Common myeloid progenitor, CD34-positive (primary cell): ENCODE measurements around the gene DOCK2.
"Not testable (repeated sequence)": the region's sequence is repeated elsewhere in the genome, so short reads cannot be mapped to it uniquely, and the experiment has no call there.

Experiments used
- CTCF ChIA-PET: fragments of 350-600 bp; sonication (Branson Sonifier 250); formaldehyde crosslinking; loops from one replicate; lab custom pipeline; 2021; ENCODE audit warnings: antibody characterized with exemption; lab: Charles Lee
- POLR2A ChIA-PET: fragments of 350-600 bp; sonication (Branson Sonifier 250); formaldehyde crosslinking; loops from one replicate; lab custom pipeline; 2021; ENCODE audit warnings: antibody characterized with exemption; lab: Charles Lee
- DNase-seq, 3 donors: peaks; one replicate each; pipeline versions ENCODE4 v3.0.0 to v3.0.0-alpha.2; 2013
- H3K27ac ChIP-seq, 2 experiments: 1 replicate in 1 of 2; 2 replicates in 1 of 2; pipeline ENCODE4 v1.7.0; 2013; ENCODE audit warnings: inconsistent platforms in 2 of 2, low read length in 2 of 2, mild to moderate bottlenecking in 2 of 2, low read depth in 1 of 2, moderate library complexity in 1 of 2; ENCODE audit not compliant: severe bottlenecking in 2 of 2, insufficient read depth in 1 of 2, poor library complexity in 1 of 2
- H3K27me3 ChIP-seq, 5 experiments: replicated peaks in 2 of 5; 1 replicate in 3 of 5; 2 replicates in 2 of 5; pipeline versions ENCODE4 v1.6.1 to v1.7.0; 2013; ENCODE audit warnings: low read length in 4 of 5, mild to moderate bottlenecking in 2 of 5, moderate library complexity in 2 of 5, inconsistent platforms in 1 of 5; ENCODE audit not compliant: insufficient read depth in 5 of 5, control insufficient read depth in 4 of 5
- H3K36me3 ChIP-seq, 4 experiments: 1 replicate in 2 of 4; 2 replicates in 2 of 4; pipeline versions ENCODE4 v1.6.1 to v1.7.0; 2013; ENCODE audit warnings: low read length in 3 of 4, control low read depth in 1 of 4, mild to moderate bottlenecking in 1 of 4; ENCODE audit not compliant: control insufficient read depth in 4 of 4, insufficient read depth in 4 of 4
- H3K4me1 ChIP-seq, 4 experiments: 1 replicate in 3 of 4; 2 replicates in 1 of 4; pipeline versions ENCODE4 v1.6.1 to v1.7.1; 2013; ENCODE audit warnings: low read length in 3 of 4, mild to moderate bottlenecking in 3 of 4, control low read depth in 1 of 4, inconsistent platforms in 1 of 4, moderate library complexity in 1 of 4; ENCODE audit not compliant: control insufficient read depth in 4 of 4, insufficient read depth in 4 of 4; ENCODE audit errors: control extremely low read depth in 1 of 4
- H3K4me3 ChIP-seq, 7 experiments: 1 replicate in 4 of 7; 2 replicates in 3 of 7; pipeline versions ENCODE4 v1.5.1 to v1.7.0; 2013; ENCODE audit warnings: mild to moderate bottlenecking in 7 of 7, low read length in 6 of 7, moderate library complexity in 6 of 7, inconsistent platforms in 2 of 7, low read depth in 2 of 7, control low read depth in 1 of 7; ENCODE audit not compliant: insufficient read depth in 4 of 7, control insufficient read depth in 1 of 7; ENCODE audit errors: extremely low read depth in 1 of 7
- H3K9me3 ChIP-seq, 5 experiments: 1 replicate in 4 of 5; 2 replicates in 1 of 5; pipeline versions ENCODE4 v1.6.1 to v1.7.1; 2013; ENCODE audit warnings: low read length in 4 of 5, mild to moderate bottlenecking in 2 of 5, inconsistent platforms in 1 of 5, low read depth in 1 of 5, moderate library complexity in 1 of 5; ENCODE audit not compliant: control insufficient read depth in 4 of 5, insufficient read depth in 2 of 5; ENCODE audit errors: control extremely low read depth in 1 of 5
- WGBS: methylation state at CpG from one replicate; pipeline ENCODE4 v1.1.5; 2013; ENCODE audit not compliant: insufficient coverage; 5-methylcytosine and 5-hydroxymethylcytosine counted together

Gene DOCK2

GRCh38 chr5:169717288-169717687, 80.2 kb downstream of the DOCK2 start:
- Histone ChIP-seq H3K36me3 (peaks cover 36 to 96% (median 80%) of the 10 kb centered on the region in 4 experiments), H3K9me3 (peaks cover 0 to 8% (median 3%) of the 10 kb centered on the region in 5 experiments), H3K4me1 (peaks cover 0 to 4% (median 0%) of the 10 kb centered on the region in 4 experiments), H3K27ac (no peak overlapping the region), H3K27me3 (no peaks in the 10 kb centered on the region), H3K4me3 (no peak overlapping the region)
- peak in 1 of 3 donors; percentile 4 for DNase-seq
- ChIA-PET POLR2A (no interaction called here), CTCF (interaction anchor here (1.8 to 2.1 kb wide), 2 partner anchors 15 to 30 kb away, joined by 4 to 7 read pairs; no protein-coding TSS in a partner anchor)
- 100% methylated on average over 3 of the region's 3 CpGs for WGBS

GRCh38 chr5:169719360-169720314, 82.6 kb downstream of the DOCK2 start:
- Histone ChIP-seq H3K4me1 (peaks cover 0 to 4% (median 0%) of the 10 kb centered on the region in 4 experiments), H3K27ac (no peak overlapping the region), H3K9me3 (peaks cover 0 to 8% (median 3%) of the 10 kb centered on the region in 5 experiments), H3K27me3 (no peaks in the 10 kb centered on the region), H3K4me3 (no peak overlapping the region), H3K36me3 (peaks cover 27 to 96% (median 76%) of the 10 kb centered on the region in 4 experiments)
- DNase-seq = no peak
- ChIA-PET CTCF (interaction anchor here (1.3 to 1.4 kb wide), 3 partner anchors 11 to 261 kb away, joined by 3 to 6 read pairs (median 3); partner anchors contain the start of gene INSYN2B), POLR2A (no interaction called here)
- WGBS = 93% methylated on average over 3 of the region's 7 CpGs

- CTCF ChIA-PET = interaction anchor here (0.9 to 1.0 kb wide), 2 partner anchors 25 to 40 kb away, joined by 3 to 4 read pairs; no protein-coding TSS in a partner anchor
- POLR2A ChIA-PET = no interaction called here
- H3K9me3 ChIP-seq = peaks cover 0 to 8% (median 3%) of the 10 kb centered on the region in 5 experiments
- H3K4me3 ChIP-seq = no peak overlapping the region
- peaks cover 20 to 86% (median 68%) of the 10 kb centered on the region in 4 experiments for H3K36me3 ChIP-seq
- H3K27ac ChIP-seq = no peak overlapping the region
- no peaks in the 10 kb centered on the region for H3K27me3 ChIP-seq
- peak in 2 of 3 donors; percentile 7 to 8 for DNase-seq
- WGBS = 100% methylated on average over 1 of the region's 2 CpGs
- H3K4me1 ChIP-seq = peaks cover 0 to 4% (median 0%) of the 10 kb centered on the region in 4 experiments
These were observed 84.7 kb downstream of the DOCK2 start for GRCh38 chr5:169721771-169722170.

- Histone ChIP-seq H3K4me3 (no peak overlapping the region), H3K27me3 (no peaks in the 10 kb centered on the region), H3K27ac (no peak overlapping the region), H3K4me1 (no peaks in the 10 kb centered on the region), H3K36me3 (peaks cover 18 to 86% (median 65%) of the 10 kb centered on the region in 4 experiments), H3K9me3 (peaks cover 0 to 8% (median 3%) of the 10 kb centered on the region in 5 experiments)
- WGBS = 100% methylated on average over 3 of the region's 3 CpGs
- DNase-seq = no peak
- CTCF ChIA-PET = no interaction called here
- POLR2A ChIA-PET = no interaction called here
These were observed 86.2 kb downstream of the DOCK2 start for GRCh38 chr5:169723103-169723831.

- Histone ChIP-seq H3K9me3 (peaks cover 0 to 8% (median 3%) of the 10 kb centered on the region in 5 experiments), H3K27me3 (no peaks in the 10 kb centered on the region), H3K4me3 (no peak overlapping the region), H3K36me3 (peaks cover 22 to 87% (median 61%) of the 10 kb centered on the region in 4 experiments), H3K27ac (no peak overlapping the region), H3K4me1 (no peaks in the 10 kb centered on the region)
- POLR2A ChIA-PET = no interaction called here
- DNase-seq = no peak
- CTCF ChIA-PET = no interaction called here
- WGBS = 96% methylated on average over 8 of the region's 10 CpGs
These were observed 87.4 kb downstream of the DOCK2 start for GRCh38 chr5:169724303-169725087.

- DNase-seq, H3K27ac ChIP-seq, CTCF ChIA-PET, H3K4me1 ChIP-seq, POLR2A ChIA-PET, H3K4me3 ChIP-seq, H3K9me3 ChIP-seq, H3K27me3 ChIP-seq: not testable (repeated sequence)
- H3K36me3 ChIP-seq = peaks cover 24 to 83% (median 58%) of the 10 kb centered on the region in 4 experiments
- 80% methylated on average over 1 of the region's 4 CpGs for WGBS
These were observed 88.6 kb downstream of the DOCK2 start for GRCh38 chr5:169725665-169726064.
